ENCODE measurements around the gene GRM4. TPM values are rescaled to one million over a fixed set of nuclear protein-coding genes. Genes with fewer than 3 reads are reported as not detected.
A peak's percentile ranks its signal among the peaks of the same experiment; 100 is the strongest.

The GRM4 gene
- total RNA-seq, 1 experiment from 2014 or later: not detected

DNA sequence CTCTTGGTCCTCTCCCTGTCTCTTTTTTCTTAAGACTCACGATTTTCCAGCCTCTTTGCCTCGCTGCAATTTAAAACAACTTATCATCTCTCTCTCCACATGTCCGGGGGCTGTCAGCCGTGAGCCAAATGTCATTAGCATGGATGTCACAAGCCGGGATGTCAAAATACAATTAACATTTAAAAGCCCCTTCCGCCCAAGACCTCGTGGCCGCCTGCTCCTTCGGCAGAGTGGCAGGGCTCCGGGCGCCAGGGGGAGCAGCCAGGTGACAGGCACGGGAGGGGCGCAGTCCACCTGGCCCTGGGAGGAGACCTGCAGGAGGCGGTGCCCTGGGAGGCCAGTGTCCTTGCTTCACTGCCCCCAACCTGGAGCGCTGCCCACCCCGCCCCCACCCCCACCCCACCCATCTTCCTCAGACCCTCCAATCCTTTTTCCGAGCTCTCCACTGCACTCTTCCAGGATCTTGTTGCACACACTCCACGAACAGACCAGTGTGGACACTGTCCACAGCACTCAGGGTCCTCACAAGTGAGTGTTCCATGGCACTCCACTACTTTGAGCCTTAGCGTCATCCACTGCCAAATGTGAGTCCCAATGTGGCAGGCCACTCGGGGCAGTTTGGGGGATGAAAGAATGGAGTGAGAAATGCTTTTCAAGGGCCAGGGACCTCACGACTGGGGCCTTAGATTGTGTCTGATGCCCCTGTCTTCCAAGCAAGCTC is 5.6 kb upstream of the GRM4 start:
- DNase-seq (ENCODE audit: low read depth in 1 of 2, low spot score in 2 of 2): no peak
- Histone ChIP-seq H3K4me1 (replicated peaks) (peaks cover 8% of the 10 kb centered on the region), H3K27me3 (replicated peaks) (peaks cover 28% of the 10 kb centered on the region), H3K27ac (no peak overlapping the region), H3K4me3 (no peak overlapping the region), H3K9me3 (replicated peaks) (no peaks in the 10 kb centered on the region), H3K36me3 (no peaks in the 10 kb centered on the region)

DNA sequence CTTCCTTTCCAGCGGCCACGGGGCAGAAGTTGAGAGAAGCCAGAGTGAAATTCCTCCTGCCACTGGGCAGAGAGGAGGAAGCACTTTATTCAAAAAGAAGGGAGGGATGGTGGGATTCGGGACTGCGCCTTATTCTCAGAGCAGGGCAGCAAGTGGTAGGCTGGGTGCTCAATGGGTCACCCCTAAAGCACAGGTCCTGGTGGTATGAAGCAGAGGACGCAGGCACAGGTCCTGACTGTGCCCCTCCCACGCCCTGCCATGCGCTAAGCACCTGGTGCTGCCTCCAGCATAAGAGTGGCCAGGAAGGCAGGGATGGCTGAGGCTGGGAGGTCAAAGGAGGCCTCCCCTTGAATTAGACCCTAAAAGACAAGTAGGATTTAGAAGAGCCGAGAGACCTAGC is 4.9 kb upstream of the GRM4 start:
- Histone ChIP-seq H3K4me3 (no peak overlapping the region), H3K27ac (no peak overlapping the region), H3K27me3 (replicated peaks) (peaks cover 34% of the 10 kb centered on the region), H3K36me3 (no peaks in the 10 kb centered on the region), H3K4me1 (replicated peaks) (peaks cover 8% of the 10 kb centered on the region), H3K9me3 (replicated peaks) (no peaks in the 10 kb centered on the region)
- no peak for DNase-seq (ENCODE audit: low read depth in 1 of 2, low spot score in 2 of 2)

DNA sequence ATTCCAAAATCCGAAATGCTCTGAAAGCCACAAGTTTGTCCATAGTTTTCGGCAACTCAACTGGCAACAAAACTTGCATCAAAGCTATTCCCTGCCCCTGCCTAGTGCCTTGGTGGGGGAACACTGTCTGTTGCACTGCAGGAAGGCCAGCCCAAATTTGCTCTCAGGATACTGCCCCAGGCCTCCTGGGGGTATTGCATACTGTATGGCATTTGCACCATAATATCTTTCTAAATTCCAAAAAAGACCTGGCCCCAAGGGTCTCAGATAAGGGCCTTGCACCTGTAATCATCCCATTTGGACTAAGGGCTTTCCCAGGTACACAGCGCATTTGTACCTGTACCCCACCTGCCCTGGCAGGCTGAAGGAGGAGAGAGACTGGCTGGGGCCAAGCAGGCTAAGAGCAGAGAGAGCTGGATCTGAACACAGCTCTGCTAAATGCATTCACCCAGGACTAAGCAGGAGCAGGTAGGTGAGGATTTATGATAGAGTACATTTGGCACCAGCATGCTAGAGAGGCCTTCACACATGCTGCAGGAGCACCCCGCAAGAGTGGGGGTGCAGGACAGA is 4.0 kb upstream of the GRM4 start:
- no peaks in the 10 kb centered on the region for H3K9me3 ChIP-seq (replicated peaks)
- no peak overlapping the region for H3K27ac ChIP-seq
- no peak overlapping the region for H3K4me3 ChIP-seq
- DNase-seq (ENCODE audit: low read depth in 1 of 2, low spot score in 2 of 2): no peak
- H3K27me3 ChIP-seq (replicated peaks): peaks cover 43% of the 10 kb centered on the region
- H3K36me3 ChIP-seq: no peaks in the 10 kb centered on the region
- peaks cover 14% of the 10 kb centered on the region for H3K4me1 ChIP-seq (replicated peaks)

DNA sequence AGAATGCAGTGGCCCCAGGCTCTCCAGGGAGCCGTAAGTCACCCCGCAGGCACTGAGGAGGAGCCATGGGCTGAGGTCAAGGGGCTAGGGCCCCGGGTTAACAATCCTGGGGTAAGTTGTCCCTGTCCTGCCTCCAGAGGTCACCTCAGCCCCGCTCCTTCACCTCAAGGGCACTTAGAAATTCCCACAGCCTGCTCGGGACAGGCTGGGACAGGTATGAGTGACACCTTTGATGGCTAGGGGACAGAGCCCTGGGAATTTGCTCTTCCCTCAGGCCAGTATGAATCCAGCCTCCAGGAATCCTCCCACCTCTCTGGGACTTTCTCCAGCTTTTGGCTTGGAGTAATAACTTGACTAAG is 3.5 kb upstream of the GRM4 start:
- peaks cover 46% of the 10 kb centered on the region for H3K27me3 ChIP-seq (replicated peaks)
- H3K9me3 ChIP-seq (replicated peaks): no peaks in the 10 kb centered on the region
- peaks cover 14% of the 10 kb centered on the region for H3K4me1 ChIP-seq (replicated peaks)
- H3K36me3 ChIP-seq: no peaks in the 10 kb centered on the region
- no peak overlapping the region for H3K4me3 ChIP-seq
- no peak overlapping the region for H3K27ac ChIP-seq
- DNase-seq (ENCODE audit: low read depth in 1 of 2, low spot score in 2 of 2): no peak

DNA sequence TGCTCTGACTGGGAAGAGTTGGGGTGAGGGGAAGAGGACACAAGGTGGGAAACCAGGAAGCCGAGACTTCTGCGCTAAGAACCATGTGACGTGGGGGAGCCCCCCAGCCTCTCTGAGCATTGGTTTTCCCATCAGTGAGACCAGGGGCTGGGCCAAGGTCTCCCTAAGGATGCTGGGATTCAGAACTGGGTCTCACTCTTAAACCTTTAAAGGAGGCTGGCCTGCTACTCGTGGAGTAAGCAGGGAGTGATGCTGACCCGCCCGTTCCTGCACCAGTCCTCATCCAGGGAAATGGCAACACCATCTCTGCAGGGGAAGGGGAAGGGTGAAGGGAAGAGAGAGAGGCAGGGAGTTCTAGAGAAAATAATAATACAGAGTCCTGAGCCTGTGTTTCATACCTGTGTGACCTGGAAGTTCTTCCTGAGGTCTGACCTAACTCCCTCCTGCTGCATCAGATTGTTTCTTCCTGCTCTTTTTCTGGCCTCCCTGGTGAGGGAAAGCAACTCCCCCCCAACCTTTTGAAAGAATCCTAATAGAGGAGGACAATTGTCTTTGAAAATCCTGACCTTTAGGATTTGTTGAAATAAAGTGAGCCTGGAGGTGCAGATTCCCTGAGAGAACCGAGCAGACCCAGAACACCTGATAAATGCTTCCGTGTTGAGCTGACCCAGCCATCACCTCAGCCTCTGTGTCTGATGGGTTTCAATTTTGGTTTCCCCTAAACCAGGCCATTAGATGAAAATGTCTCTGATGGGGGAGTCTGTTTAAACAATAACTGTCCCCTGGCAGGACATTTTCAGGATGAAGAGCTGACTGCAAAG is 3.0 kb upstream of the GRM4 start:
- Histone ChIP-seq H3K27me3 (replicated peaks) (peaks cover 47% of the 10 kb centered on the region), H3K27ac (no peak overlapping the region), H3K9me3 (replicated peaks) (no peaks in the 10 kb centered on the region), H3K4me3 (no peak overlapping the region), H3K36me3 (no peaks in the 10 kb centered on the region), H3K4me1 (replicated peaks) (peaks cover 18% of the 10 kb centered on the region)
- no peak for DNase-seq (ENCODE audit: low read depth in 1 of 2, low spot score in 2 of 2)

DNA sequence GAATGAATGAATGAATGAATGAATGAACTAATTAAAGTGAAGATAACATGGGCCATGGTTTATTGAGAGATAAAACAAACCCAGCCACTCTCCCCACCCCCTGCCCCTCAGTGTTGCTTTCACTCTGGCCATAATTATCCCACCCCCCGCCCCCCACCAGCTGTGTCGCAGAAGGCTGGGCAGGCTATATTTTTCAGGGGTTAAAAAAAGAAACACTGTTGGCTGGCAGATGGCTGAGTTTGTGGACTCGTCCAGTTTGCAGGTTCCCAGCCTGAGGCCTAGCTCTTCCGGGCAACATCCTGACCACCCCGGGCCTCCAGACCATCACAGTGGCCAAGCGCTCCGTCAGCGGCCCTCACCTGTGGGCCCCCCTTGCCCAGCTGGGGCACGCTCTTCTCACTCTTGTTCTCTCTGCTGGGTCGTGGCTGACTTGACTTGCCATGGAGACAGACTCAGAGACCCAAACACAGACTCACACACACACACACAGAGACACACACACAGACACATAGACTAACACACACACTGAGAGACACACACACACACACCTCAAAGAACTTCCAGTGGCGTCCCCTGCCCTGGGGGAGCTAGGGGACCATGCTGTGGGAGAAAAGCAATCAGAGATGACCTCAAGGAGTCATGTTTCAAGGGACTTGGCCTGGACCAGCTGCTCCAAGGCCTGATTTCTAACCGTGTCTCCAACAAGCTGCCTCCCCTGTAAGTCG is 2.2 kb upstream of the GRM4 start:
- peaks cover 22% of the 10 kb centered on the region for H3K4me1 ChIP-seq (replicated peaks)
- no peak for DNase-seq (ENCODE audit: low read depth in 1 of 2, low spot score in 2 of 2)
- H3K4me3 ChIP-seq: no peak overlapping the region
- H3K27me3 ChIP-seq (replicated peaks): peaks cover 50% of the 10 kb centered on the region
- H3K27ac ChIP-seq: no peak overlapping the region
- H3K9me3 ChIP-seq (replicated peaks): no peaks in the 10 kb centered on the region
- H3K36me3 ChIP-seq: no peaks in the 10 kb centered on the region

DNA sequence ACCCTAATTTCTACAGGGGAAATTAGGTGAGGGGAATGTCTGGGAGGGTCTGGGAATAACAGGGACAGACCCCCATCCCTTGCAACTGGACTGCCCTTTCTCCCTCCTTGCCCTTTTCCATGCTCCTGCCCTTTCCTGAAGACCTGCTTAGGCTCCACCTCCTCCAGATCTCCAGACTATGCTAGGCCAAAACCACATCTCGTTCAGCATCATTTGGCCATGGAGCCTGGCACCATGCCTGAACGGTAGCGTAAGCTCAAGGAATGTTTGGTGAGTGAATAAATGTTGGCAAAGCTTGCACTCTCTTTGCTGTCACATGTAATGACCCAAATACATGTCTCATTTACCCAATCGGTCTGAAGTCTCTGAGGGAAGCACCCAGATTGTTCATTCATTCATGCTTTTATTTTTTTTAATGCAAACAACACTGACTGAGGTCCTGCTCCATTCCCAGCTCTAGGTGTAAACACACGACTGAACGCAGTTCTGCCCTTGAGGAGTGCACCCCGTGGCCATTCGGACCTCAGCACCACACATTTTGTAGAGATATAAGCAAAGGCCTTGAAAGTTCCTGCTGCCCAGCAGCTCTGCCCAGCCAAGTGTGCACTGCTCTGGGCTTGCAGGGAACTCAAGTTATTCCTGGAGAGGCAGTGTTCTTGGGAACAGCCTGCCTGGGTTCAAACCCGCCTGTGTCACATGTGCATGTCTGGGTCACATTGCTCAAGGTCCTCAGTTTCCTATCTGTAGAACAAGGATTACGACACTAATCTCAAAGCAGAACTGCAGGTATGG is 1.1 kb upstream of the GRM4 start:
- no peak overlapping the region for H3K27ac ChIP-seq
- H3K9me3 ChIP-seq (replicated peaks): no peaks in the 10 kb centered on the region
- peaks cover 22% of the 10 kb centered on the region for H3K4me1 ChIP-seq (replicated peaks)
- DNase-seq (ENCODE audit: low read depth in 1 of 2, low spot score in 2 of 2): no peak
- H3K27me3 ChIP-seq (replicated peaks): peaks cover 58% of the 10 kb centered on the region
- H3K4me3 ChIP-seq: no peak overlapping the region
- no peaks in the 10 kb centered on the region for H3K36me3 ChIP-seq

DNA sequence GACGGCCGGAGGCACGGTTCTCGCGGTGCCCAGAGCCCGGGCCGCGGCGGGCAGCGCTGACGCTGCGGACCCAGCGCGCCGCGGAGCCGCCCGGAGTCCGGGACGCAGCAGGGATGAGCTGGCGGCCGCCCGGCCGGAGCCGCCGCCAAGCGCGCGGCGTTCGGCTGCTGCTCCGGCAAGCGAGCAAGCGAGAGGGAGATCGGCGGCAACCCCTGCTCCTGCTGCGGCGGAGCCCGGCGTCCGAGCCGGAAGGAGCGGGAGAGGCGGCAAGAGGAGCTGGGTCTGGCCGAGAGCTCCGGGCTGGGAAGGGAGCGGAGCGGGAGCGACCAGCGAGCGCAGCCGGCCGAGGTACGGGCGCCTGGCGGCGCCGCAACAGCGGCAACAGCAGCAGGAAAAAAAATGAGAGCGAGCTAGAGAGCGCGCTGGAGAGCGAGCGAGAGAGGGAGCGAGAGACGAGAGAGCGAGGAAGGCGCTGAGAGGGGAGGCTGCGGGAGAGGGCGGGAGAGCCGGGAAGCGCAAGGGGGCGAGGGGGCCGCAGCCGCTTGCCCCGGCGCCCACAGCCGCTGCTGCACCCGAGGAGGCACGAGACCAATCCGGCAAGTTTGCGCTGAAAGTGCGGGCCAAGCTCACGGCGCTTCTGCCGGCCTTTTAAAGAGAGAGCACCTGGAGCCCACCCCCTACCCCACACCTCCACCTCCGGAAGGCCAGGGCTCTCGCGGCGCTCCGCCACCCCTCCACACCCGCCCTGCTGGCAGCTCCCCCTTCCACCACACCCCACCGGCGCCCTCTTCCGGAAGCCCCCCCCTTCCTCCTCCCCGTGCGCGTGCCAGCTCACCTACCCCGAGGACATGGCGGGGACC is 496 bp downstream of the GRM4 start:
- Histone ChIP-seq H3K4me1 (replicated peaks) (peaks cover 22% of the 10 kb centered on the region), H3K27me3 (replicated peaks) (peaks cover 57% of the 10 kb centered on the region), H3K4me3 (peak overlapping the region; percentile 20), H3K9me3 (replicated peaks) (no peaks in the 10 kb centered on the region), H3K27ac (no peak overlapping the region), H3K36me3 (no peaks in the 10 kb centered on the region)
- peak in 1 of 2 experiments; percentile 37 for DNase-seq (ENCODE audit: low read depth in 1 of 2, low spot score in 2 of 2)

DNA sequence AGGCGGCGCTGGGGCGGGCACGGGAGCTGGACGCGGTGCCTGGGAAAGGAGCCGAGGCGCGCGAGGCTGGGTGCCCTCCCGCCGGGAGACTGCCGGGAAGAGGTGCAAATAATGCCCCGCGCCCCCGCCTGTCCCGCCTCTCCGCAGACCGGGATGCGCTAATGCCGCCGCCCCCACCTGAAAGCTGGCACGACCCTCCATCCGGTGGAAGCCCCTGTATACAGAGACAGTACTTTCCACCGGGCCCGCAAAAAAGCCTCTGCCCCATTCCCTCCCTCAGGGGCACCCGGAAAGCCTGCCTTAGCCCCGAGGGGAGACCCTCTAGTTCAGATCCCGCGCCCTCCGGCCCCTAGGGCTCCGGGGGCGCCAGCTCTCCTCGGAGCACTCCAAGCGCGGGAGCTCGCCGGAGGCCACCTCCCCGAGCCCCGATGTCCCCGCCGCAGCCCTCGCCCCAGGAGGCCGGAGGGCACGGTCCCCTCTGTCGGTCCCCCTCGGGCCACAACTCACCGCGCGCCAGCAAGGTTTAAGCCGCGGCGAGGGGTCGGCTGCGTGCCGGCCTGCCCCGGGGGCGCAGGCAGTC is 1.2 kb downstream of the GRM4 start:
- peak overlapping the region; percentile 20 for H3K4me3 ChIP-seq
- peaks cover 57% of the 10 kb centered on the region for H3K27me3 ChIP-seq (replicated peaks)
- no peak overlapping the region for H3K27ac ChIP-seq

DNA sequence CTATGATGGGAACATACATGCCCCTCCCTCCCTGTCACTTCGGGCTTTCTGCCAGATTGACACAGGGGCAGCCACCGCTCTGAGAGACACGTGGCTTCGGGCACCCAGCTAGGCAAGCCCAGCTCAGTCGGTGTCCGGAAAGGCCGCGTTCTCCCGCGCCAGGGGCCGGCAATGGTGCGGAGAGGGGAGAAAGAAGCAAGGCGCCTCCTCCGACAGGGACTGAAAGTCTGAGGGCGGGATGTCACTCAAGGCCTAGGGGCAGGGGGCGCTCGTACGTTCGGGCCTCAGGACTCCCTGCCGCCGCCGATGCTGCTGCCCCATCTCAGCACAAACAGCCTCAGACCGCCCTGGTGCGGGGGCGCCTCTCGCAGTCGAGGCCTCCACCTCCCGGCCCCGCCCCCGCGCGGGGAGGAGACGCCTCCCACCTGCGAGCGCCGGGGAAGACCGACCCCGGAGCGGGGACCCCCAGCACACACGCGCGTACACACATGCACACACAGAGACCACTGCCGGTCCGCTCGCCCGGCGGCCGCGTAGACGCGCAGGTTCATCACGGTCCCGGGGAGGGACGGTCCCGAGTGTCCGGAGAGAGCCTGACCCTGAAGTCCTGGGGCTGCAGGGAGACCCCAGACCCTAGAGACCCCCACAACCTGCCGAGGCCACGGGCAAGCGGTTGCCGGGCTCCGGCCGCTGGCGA is 1.9 kb downstream of the GRM4 start:
- DNase-seq (ENCODE audit: low read depth in 1 of 2, low spot score in 2 of 2): peak in 1 of 2 experiments; percentile 20
- peaks cover 61% of the 10 kb centered on the region for H3K27me3 ChIP-seq (replicated peaks)
- H3K9me3 ChIP-seq (replicated peaks): no peaks in the 10 kb centered on the region

More for the DNA sequence above, 1.2 kb downstream of the GRM4 start:
- Histone ChIP-seq H3K4me1 (replicated peaks) (peaks cover 22% of the 10 kb centered on the region), H3K36me3 (no peaks in the 10 kb centered on the region), H3K9me3 (replicated peaks) (no peaks in the 10 kb centered on the region)
- no peak for DNase-seq (ENCODE audit: low read depth in 1 of 2, low spot score in 2 of 2)

DNA sequence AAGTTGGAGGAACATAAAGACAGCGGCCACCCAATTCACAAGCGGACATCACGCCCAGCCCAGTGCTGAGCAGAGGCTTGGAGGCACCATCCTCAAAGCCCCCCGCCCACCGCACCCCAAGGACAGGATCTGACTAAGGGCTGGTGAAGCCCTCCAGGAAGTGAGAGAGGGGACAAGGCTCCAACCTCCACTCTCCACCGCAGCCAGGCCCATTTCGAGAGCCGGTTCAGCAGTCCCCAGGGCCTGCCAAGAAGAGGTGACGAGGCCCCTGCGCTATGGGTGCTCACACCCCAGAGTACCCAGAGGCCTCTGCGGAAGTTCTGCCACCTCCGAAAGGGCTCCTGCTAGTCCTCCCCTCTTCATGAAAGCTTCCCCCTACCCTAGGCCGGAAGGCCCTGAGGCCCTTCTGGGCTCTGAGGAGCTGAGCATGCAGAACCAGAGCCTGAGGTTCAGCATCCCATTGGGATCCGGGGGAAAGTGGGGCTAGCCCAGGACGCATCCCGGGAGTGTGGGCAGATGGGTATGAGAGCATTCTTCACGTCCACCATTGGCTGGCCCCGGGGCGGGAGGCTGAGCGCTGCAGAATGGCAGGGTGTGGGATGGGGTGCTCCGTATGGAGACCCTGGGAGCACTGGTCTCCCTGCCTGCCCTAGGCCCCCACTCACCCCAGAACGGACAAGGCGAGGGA is 2.5 kb downstream of the GRM4 start:
- H3K9me3 ChIP-seq (replicated peaks): no peaks in the 10 kb centered on the region
- DNase-seq (ENCODE audit: low read depth in 1 of 2, low spot score in 2 of 2): no peak
- H3K27me3 ChIP-seq (replicated peaks): peaks cover 66% of the 10 kb centered on the region
- no peak overlapping the region for H3K4me3 ChIP-seq
- H3K36me3 ChIP-seq: no peaks in the 10 kb centered on the region
- H3K27ac ChIP-seq: no peak overlapping the region
- peaks cover 22% of the 10 kb centered on the region for H3K4me1 ChIP-seq (replicated peaks)

More for the DNA sequence above, 1.9 kb downstream of the GRM4 start:
- Histone ChIP-seq H3K27ac (no peak overlapping the region), H3K36me3 (no peaks in the 10 kb centered on the region), H3K4me3 (no peak overlapping the region), H3K4me1 (replicated peaks) (peaks cover 22% of the 10 kb centered on the region)

All from SJSA1 (cell line).